Measurements from ENCODE around the gene KNDC1.

Gene KNDC1

DNA sequence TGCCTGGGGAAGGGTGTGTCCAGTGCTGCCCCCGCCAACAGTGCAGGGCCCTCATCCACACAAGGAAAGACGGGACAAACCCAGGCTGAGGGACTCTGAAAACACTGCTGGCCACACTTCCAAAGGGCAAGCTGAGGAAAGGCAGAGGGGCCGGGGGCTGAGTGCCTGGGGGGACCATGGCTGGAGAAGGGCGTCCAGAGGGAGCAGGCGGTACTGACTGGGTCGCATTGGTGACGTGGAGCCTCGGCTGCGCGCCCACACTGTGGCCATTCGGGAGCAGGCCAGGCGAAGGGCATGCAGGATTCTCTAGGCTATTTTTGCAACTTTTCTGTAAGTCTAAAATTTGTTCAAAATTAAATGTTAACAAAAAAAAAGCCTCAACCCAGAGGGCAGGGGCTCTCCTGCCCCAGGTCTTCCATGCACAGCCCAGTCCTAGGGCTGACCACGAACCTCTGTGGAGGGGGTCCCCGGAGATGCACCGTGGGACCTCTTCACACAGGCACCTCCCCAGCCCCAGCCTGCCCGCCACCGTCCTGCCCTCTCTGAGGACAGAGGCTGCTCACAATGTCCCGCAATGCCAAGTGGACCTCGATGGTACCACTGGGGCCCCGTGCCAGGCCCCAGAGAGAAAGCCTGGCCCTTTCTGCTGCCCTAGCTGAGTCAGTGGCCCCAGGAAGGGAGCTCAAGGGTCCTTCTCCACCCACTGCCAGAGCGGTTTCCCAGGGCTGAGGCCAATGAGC is 106.2 kb downstream of the KNDC1 start:
- no peak for DNase-seq

- no peak for DNase-seq
These were observed 107.3 kb downstream of the KNDC1 start for GRCh38 chr10:133267293-133267692.

DNA sequence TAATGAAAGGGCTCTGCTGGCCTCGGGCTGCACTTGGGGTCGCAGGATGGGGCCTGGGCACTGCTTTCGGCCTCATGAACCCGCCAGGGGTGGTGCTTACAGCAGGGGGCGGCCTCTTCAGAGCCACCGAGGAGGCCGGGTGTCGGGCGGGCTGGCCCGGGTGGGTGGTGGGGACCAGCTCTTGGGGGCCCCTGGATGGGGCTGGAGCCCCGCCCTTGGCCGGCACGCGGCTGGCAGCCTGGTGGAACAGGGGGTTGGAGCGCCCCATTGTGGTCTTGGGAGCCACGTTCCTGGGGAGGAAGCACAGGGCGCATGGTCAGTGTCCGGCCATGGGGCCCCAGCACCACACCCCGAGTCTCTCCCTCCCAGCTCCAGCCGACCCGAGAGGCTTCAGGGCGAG is 107.8 kb downstream of the KNDC1 start:
- no peak for DNase-seq

DNA sequence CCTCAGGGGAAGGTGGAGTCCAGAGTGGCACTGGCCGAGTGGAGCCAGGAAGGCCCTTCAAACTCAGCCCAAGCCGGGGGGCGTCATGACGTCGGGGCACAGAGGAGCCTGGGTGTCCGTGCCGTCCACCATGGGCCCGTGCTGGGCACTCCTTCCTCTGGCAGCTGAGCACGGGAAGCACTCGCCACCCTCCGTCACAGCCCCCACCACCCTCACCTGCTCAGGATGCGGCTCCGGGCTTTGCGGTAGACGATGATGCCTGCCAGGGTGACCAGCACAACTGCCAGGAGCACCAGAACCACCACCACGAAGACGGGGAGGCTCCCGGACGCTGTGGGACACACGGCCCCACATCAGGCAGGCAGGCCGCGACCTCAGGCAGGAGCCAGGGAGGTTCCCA is 108.5 kb downstream of the KNDC1 start:
- no peak for DNase-seq

- no peak for DNase-seq
These were observed 109.3 kb downstream of the KNDC1 start for GRCh38 chr10:133269367-133269766.

DNA sequence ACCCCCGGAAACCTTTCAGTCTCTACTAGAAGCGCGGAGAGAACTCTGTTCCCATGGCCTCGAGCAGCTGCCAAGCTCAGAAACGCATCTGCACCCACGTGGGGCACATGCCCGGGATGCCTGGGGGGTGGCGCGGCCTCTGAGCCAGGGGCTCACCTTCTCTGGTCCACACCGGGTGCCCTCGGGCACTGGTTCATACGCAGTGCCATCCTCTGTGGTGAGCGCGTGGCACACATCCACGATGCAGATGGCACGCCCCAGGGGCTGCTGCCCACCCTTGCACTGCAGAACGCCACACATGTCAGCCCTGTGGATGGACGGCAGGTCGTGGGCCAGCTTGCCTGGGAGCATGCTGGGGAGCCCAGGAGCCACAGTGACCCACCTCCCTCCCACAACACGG is 110.2 kb downstream of the KNDC1 start:
- DNase-seq: no peak

- no peak for DNase-seq
These were observed 110.8 kb downstream of the KNDC1 start for GRCh38 chr10:133270773-133271297.

- no peak for DNase-seq
These were observed 111.7 kb downstream of the KNDC1 start for GRCh38 chr10:133271521-133272300.

DNA sequence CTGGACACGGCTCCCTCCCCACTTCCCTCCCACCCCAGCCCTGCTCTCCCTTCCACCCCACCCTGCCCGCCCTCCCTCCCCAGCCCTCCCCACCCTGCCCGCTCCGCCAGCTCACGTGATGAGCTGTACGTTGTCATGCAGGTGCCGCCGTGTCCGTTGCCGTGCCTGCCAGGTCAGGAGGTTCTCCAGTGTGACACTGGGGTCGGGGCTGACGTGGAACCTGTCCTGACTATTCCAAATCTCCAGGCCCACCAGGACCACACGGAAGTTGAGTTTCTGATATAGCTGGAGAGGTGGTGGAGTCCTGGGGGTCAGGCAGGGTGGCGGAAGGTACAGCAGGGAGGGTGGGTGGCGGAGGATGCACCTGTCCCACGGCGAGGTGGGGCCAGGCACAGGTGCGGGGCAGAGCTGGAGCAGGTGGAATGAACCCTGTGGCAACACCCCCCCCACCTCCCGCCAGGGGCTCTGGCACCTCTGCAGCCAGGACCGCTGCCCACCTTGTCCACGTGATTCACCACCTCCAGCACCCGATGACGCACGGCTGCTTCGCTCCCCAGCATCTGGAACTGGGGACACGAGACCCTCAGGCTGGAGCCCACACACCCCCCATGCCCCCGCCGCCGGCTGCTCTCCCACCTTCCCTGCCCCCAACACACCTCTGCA is 112.4 kb downstream of the KNDC1 start:
- no peak for DNase-seq

DNA sequence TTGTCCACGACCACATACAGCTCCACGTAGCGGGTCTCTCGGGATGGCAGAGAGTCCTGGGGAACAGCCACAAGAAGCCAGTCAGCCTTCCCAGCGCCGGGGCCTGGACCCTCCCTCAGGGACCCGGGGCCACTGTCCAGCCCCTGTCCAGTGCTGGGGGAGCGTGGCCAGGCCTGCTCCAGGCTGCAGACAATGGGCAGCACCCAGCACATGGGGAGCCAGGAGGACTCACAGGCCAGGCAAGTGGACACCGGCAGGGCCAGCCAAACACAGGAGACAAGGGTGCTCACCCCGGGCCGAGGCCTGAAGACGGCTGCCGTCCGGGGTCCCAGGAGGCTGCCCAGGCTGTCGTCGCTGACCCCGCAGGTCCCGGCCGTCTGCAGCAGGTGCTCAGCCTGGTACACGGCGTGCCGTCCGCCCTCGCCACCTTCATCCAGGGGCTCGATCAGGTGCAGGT is 113.0 kb downstream of the KNDC1 start:
- DNase-seq: no peak

DNA sequence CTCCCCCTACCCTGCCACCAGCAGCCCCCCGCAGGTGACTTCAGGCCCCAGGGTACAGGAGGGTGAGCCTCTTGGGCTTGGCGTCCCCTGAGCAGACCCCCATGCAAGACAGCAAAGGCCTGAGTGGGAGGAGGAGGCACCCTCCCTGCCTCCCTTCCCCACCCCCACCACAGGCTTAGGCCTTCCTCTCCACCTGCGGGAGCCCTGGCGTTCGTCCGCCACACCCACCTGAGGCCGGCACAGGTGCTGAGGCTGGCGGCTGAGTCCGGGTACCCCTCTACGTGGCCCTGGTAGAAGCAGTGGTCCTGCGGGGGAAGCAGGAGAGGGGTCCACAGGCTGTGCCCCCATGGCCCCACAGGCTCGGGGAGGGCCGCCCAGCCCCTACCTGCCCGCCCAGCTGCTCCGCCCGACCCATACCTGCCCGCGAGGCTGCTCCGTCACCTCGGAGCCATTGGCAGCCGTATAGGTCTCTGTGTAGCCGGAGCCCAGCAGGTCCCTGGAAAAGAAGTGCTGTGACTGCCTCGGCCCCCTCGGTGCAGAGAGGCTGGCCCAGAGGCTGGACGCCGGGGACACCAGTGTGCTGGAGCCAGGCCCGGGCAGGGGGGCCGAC is 113.6 kb downstream of the KNDC1 start:
- DNase-seq: no peak

DNA sequence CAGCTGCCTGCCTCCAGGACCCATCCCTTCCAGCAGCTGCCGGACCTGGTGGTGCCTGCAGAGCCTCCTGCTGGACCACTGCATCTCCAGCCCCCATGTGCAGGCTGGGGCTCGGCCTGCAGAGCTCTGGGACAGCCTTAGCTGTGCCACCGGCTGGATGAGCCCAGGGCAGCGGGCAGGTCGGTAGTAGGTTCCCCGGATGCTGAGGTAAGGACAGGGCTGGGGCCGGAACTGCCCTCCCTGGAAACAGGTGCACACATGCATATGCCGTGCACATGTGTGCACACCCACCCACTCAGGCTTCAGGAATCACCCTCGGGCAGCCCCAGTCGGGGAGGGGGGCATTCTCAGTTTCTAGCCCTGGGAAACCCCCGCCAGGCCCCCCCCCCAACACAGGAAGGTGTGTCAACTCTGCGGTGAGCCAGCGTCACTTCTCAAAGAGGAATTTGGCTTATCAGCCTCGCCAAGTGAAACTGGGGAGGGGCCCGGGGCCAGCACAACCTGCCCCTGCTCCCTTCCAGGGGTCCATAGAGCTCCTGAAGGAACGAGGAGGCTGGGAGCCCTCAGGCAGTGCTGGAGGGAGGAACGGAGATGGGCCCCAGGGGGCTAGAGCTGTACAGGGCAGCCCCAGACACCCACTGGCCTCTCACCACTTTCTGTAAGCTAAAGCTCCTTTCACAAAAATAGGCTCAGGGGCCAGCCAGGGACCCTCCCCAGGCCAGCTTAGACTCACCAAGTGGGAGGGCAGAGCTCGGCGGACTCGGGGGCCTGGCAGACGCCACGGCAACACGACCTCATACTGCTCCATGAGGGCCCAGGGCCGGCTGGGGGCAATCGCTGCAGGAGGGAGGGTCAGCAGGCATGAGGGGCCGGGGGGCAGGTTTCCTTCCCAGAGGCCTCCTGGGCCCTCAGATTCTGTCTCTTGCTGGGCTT is 115.0 kb downstream of the KNDC1 start:
- peak in 1 of 2 experiments; percentile 1 for DNase-seq

DNA sequence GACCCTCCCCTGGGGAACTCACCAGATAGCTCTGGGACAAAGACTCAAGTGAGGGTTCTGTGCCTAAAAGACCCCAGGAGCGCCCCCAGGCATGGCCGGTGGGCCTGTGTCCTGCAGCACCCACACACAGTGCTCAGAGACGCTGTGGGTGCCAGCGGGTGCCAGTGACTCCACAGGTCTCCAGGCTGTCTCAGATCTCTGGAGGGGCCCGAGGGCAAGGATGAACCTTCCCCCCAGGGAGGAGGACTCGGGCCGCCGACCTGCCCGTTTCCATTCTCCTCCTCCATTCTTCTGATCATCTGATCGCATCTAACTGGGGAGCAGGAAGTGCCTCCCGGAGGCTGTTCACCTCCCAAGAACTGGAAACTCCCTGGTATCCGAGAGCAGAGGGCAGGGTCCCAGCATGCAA is 115.7 kb downstream of the KNDC1 start:
- no peak for DNase-seq

All from NCI-H524 (cell line).